GM19452 (cell line): ENCODE data around the gene TMEM167A.
A peak's percentile ranks its signal among the peaks of the same experiment; 100 is the strongest.
"Not testable (repeated sequence)": the region's sequence is repeated elsewhere in the genome, so short reads cannot be mapped to it uniquely, and the experiment has no call there.

Experiments used
- ATAC-seq: cut with Tn5 transposase; IDR thresholded peaks from one replicate; pipeline ENCODE4 v1.9.1; 2021; ENCODE audit not compliant: unreplicated experiment

TMEM167A gene

GRCh38 chr5:83092619-83093018 lies 15.4 kb upstream of the TMEM167A start:
- ATAC-seq: no peak

- no peak for ATAC-seq
These were observed 13.0 kb upstream of the TMEM167A start for GRCh38 chr5:83090169-83090568.

- no peak for ATAC-seq
These were observed 7.9 kb upstream of the TMEM167A start for GRCh38 chr5:83085106-83085505.

- ATAC-seq: no peak
These were observed 7.1 kb upstream of the TMEM167A start for GRCh38 chr5:83084336-83084735.

GRCh38 chr5:83082750-83083149 lies 5.6 kb upstream of the TMEM167A start:
- ATAC-seq: no peak

- ATAC-seq: peak; percentile 8
These were observed 568 bp upstream of the TMEM167A start for GRCh38 chr5:83077662-83078261.

- ATAC-seq: no peak
These were observed 4.2 kb downstream of the TMEM167A start for GRCh38 chr5:83072966-83073365.

- ATAC-seq: no peak
These were observed 5.7 kb downstream of the TMEM167A start for GRCh38 chr5:83071286-83072051.

GRCh38 chr5:83069096-83069799 lies 7.9 kb downstream of the TMEM167A start:
- ATAC-seq: no peak

- ATAC-seq: not testable (repeated sequence)
These were observed 9.8 kb downstream of the TMEM167A start for GRCh38 chr5:83067377-83067776.

- ATAC-seq: no peak
These were observed 10.6 kb downstream of the TMEM167A start for GRCh38 chr5:83066548-83067110.

- ATAC-seq: no peak
These were observed 17.9 kb downstream of the TMEM167A start for GRCh38 chr5:83059341-83059740.

- ATAC-seq: no peak
These were observed 18.5 kb downstream of the TMEM167A start for GRCh38 chr5:83058726-83059125.

GRCh38 chr5:83055166-83055565 lies 22.0 kb downstream of the TMEM167A start:
- ATAC-seq: no peak

- no peak for ATAC-seq
These were observed 26.4 kb downstream of the TMEM167A start for GRCh38 chr5:83050723-83051340.

GRCh38 chr5:83049370-83049885 lies 27.8 kb downstream of the TMEM167A start:
- ATAC-seq: no peak

- no peak for ATAC-seq
These were observed 28.4 kb downstream of the TMEM167A start for GRCh38 chr5:83048811-83049210.

GRCh38 chr5:83048277-83048676 lies 28.9 kb downstream of the TMEM167A start:
- ATAC-seq: no peak

- no peak for ATAC-seq
These were observed 32.3 kb downstream of the TMEM167A start for GRCh38 chr5:83044926-83045325.

GRCh38 chr5:83042507-83042906 lies 34.7 kb downstream of the TMEM167A start:
- ATAC-seq: no peak

GRCh38 chr5:83038924-83039323 lies 38.3 kb downstream of the TMEM167A start:
- ATAC-seq: no peak
